ENCODE results near the gene PRTFDC1. TPM values are rescaled to one million over a fixed set of nuclear protein-coding genes. Genes with fewer than 3 reads are reported as not detected.
A peak's percentile ranks its signal among the peaks of the same experiment; 100 is the strongest.
"Not testable (repeated sequence)": the region's sequence is repeated elsewhere in the genome, so short reads cannot be mapped to it uniquely, and the experiment has no call there.

The PRTFDC1 gene
- total RNA-seq, 1 donor from 2014 or later = 0.29 TPM

GRCh38 chr10:24966962-24967481 lies 14.6 kb upstream of the PRTFDC1 start:
- DNase-seq (ENCODE audit: low read depth) = no peak

DNA sequence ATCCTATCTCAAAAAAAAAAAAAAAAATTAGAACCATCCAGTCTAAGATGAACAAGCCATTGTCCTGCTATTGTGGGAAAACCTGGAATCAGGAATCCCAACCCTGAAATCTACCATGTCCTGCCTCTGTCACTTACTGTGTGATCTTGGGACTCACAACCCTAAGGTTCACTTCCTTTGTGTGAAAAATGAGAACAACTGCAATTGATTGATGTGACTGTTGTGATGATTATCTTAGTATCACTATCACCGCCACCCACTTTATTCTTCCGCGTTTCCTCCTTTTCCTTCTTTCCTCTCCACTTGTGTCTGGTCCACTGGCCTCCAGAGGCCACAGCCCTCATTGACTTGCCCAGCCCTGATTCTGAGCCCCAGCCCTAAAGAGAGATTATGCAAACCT lies 12.6 kb upstream of the PRTFDC1 start:
- no peak for DNase-seq (ENCODE audit: low read depth)

- DNase-seq (ENCODE audit: low read depth) = no peak
Measured at GRCh38 chr10:24963521-24964041, 11.2 kb upstream of the PRTFDC1 start.

DNA sequence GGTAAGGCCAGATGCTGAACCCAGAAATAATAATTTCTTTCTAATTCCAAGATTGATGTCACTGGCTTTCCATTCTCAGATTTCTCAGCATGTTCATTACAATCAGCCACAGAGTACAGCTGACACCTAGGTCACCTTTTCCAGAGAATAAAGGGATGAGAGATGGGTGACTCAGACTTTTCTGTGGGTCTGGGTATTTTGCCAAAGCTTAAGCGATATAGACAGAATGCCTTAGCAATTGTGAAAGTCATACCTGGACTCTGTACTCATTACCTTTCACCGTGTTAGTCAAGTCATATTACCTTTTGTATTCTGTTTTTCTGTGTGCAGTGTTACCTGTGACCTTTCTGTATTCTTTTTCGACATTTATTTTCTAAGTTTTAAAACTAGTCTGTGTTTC lies 10.6 kb upstream of the PRTFDC1 start:
- no peak for DNase-seq (ENCODE audit: low read depth)

DNA sequence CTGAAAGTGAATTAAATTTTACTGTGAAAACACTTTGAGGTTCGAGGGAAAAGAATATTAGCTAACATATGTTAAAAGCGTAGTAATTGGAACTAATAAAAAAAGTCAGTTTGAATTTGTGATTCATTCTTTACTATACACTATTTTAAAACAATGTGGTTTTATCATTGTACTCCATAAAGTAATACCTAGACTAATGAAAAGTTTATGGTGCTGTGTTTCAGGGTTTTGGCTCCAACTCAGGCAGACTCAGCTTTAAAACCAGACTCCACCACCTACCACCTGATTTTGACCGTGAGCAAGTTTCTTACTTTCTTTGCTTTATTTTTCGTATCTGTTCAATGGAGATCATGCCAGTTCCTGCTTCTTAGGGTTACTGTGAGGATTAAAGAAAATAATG lies 9.2 kb upstream of the PRTFDC1 start:
- DNase-seq (ENCODE audit: low read depth) = no peak

GRCh38 chr10:24959382-24959730 lies 7.0 kb upstream of the PRTFDC1 start:
- no peak for DNase-seq (ENCODE audit: low read depth)

GRCh38 chr10:24958721-24959381 lies 6.4 kb upstream of the PRTFDC1 start:
- peak; percentile 77 for DNase-seq (ENCODE audit: low read depth)

DNA sequence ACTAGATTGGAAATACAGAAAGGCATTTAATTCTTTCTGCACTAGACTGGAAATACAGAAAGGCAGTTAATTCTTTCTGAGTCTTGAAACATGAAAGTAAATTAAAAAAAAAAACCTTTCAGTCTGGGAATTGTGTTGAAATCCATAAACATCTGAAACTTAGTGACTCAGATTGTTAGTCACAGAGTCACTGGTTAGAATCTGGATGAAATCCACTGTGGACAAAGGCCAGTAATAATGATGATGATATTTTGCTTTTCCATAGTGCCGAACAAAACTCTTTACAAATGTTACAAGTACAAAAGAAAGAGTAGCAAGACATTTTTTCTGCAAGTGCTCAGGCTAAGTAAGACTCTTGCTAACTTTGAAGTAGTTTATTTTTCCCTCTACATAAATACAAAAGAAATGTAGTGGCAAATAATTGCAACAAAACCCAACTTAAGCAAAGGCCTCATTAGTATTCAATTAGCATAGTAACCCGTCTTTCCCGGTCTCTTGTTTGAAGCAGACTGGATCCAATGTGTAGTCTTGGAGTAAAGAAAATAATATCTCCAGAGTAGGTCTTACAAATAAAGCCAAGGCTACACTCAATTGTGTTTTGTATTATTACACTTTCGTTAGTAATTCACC lies 5.8 kb upstream of the PRTFDC1 start:
- DNase-seq (ENCODE audit: low read depth) = peak; percentile 79

DNA sequence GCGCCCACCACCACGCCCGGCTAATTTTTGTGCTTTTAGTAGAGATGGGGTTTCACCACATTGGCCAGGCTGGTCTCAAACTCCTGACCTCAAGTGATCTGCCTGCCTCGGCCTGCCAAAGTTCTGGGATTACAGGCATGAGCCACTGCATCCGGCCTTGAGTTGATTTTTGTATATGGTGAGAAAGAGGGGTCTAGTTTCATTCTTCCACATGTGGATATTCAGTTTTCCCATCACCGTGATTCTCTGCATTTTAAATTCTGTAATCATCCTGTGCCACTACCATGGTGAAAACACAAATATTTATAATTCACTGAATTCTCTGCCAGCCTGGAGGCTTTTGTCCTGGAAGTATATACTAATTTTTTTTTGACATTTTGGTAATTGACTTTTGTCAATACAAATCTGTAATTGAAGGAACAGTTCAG lies 5.2 kb upstream of the PRTFDC1 start:
- not testable (repeated sequence) for DNase-seq (ENCODE audit: low read depth)

DNA sequence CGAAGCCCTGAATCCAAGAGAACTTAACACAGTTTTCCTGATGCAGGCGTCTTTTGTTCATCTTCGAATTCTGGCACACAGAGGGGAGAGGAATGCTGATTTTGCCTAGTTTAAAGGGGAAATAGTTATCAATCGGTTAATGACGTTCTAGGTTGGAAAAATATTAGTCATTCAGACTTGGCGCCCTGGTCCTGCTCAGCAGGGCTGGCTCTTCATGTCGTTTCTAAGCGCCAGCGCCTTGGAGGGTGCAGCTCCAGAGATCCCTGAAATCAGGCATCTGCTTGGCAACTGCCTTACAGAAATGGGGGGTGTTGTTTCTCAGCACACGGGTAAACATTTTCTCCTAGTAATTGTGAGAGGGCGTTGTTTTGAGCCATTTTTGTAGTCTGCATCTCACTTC lies 1.3 kb upstream of the PRTFDC1 start:
- no peak for DNase-seq (ENCODE audit: low read depth)

DNA sequence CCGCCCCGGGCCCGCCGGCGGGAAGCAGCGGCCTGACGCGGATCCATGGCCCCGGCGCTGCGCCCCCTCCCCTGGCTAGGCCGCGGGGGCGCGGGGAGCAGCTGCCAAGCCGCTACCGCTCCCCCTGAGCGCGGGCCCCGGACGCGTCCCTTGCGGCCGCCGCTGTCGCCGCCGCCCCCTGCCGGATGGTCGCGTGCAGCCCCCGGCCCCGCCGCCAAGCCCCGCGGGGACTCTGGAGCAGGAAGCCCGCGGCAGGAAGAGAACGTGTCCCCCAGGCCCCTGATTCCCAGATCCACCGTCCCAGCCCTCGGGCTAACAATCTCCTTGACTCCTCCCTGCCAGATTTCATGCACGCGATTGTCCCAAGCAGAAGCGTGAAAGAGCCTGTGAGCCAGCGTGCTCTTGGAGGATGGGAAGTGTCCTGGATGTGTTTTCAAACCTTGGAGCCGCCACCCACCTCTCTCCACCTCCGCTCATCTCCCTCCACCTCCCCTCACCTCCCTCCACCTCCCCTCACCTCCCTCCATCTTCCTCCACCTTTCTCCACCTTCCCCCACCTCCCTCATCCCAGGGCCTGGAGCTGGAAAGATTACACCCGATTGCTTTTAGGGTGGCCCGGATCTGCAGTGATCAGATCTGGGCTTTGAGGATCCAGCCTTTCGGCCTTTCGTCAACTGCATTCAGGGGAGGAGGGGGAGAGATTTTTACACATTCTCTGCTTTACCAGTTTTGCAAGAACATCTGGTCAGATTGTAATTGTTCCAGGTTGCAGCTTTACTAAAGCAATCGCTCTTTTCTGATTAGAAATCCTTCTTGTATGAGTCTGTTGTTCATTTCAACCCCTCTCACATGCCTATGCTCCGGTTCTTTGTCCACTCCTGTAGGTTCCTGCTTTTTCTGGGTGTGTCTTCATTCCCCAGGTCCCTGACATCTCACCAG lies 570 bp upstream of the PRTFDC1 start:
- peak; percentile 16 for DNase-seq (ENCODE audit: low read depth)

DNA sequence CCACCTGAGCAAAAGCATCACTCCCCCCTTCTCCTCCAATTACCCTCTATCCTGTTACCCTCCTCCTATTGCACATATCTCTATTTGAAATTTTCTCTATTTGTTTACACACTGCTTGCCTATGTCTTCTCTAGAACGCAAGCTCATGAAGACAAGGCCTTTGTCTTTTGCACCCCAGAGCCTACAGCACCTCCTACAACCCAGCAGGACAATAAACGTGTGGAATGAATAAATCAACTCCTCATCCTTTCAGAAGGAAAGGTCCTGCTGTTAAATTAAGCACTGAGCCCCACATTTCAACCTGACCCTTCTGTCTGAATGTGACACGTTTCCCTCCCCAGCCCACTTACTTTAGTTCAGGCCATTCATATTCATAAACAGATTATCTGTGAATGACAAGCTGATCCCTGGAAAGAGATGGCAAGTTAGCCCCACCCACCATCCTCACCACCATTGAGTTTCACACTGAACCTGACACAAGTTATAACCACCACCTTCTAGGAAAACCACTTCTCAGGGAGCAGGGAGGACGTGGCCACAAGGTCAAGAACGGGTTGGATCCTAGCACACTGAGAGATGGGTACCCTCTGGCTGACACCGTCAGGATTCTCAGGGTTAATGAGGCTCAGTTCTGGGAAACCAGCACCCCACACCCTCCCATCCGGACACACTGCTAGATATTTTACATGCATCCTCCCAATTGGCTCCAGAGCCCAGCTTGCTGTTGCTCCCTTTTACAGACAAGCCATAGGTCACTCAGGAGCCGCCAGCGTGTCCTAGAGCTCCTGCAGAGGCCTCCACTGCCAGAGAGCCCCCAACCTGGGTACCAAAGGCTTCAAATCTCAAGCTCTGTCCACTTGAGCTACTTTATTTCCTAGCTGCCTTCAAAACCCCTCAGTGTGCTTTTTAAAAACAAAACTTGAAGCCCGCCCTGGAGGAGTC lies 934 bp downstream of the PRTFDC1 start:
- DNase-seq (ENCODE audit: low read depth) = no peak

GRCh38 chr10:24950439-24950838 lies 2.0 kb downstream of the PRTFDC1 start:
- no peak for DNase-seq (ENCODE audit: low read depth)

DNA sequence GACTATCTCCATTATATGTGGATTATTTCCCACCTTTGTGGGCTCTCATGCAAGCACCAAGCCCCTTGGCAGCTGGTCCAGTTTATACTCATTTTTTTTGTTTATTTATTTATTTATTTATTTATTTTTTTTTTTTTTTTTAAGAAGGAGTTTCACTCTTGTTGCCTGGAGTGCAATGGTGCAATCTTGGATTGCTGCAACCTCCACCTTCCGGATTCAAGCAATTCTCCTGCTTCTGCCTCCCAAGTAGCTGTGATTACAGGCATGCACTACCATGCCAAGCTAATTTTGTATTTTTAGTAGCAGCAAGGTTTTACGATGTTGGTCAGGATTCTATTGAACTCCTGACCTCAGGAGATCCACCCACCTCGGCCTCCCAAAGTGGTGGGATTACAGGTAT lies 2.8 kb downstream of the PRTFDC1 start:
- no peak for DNase-seq (ENCODE audit: low read depth)

- no peak for DNase-seq (ENCODE audit: low read depth)
Measured at GRCh38 chr10:24947304-24948097, 4.9 kb downstream of the PRTFDC1 start.

DNA sequence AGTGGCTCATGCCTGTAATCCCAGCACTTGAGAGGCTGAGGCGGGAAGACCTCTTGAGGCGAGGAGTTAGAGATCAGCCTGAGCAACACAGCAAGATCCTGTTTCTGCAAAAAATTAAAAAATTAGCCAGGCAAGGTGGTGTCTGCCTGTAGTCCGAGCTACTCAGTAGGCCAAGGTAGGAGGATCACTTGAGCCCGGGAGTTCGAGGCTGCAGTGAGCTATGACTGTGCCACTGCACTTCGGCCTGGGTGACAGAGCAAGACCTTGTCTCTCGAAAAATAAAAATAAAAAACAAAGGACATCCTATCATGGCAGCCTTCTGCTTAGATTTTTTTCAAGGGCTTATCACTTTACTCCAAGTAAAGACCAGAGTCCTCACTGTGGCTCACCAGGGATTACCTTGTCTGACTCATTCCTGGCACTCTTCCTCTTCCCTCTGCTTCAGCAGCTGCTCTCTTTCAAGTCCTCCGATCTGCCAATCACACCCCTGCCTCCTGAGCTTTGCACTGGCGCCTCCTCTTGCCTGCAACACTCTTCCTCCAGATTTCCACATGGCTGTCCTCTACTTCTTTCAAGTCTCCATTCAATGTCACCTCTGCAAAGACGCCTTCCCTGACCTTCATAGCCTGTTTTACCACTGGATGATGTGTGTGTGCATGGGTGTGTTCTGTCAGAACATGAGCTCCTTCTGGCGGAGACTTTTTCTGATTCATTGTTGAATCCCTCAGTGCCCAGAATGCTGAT lies 7.7 kb downstream of the PRTFDC1 start:
- DNase-seq (ENCODE audit: low read depth) = peak; percentile 92

DNA sequence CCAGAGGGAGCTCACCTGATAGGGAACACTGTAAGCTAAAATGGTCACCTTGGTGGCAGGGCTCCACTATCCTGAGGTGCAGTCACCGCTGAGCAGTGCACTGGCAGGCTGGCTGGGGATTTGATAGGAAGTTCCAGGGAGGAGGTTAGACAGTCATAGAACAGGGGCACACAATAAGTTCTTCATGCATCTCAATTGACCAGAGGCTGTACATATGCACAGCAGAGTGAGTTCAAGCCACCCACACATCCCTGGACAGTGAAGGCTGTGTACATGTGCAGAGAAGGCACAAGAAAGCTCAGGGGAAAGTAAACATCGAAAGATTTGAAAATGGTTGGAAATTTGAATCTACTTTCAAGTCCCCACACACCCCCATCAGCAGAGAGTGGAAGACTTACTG lies 13.9 kb downstream of the PRTFDC1 start:
- no peak for DNase-seq (ENCODE audit: low read depth)

- DNase-seq (ENCODE audit: low read depth) = no peak
Measured at GRCh38 chr10:24938076-24938475, 14.3 kb downstream of the PRTFDC1 start.

Measured in myocyte (in vitro differentiated cells).